GM12875 (cell line): Measurements from ENCODE around the gene MRPL32.

Source experiments
- H3K4me3 ChIP-seq: one replicate; pipeline ENCODE4 v1.5.1; 2011; ENCODE audit warnings: low read depth, low read length, control low read depth
- TF ChIP-seq, protein P1 (sequence below): IDR thresholded peaks from 2 replicates; pipeline ENCODE4 v1.5.1; 2011; ENCODE audit warnings: low read depth, mild to moderate bottlenecking, control low read depth, inconsistent platforms, low read length, moderate library complexity, borderline replicate concordance; ENCODE audit not compliant: insufficient read depth

The MRPL32 gene

DNA sequence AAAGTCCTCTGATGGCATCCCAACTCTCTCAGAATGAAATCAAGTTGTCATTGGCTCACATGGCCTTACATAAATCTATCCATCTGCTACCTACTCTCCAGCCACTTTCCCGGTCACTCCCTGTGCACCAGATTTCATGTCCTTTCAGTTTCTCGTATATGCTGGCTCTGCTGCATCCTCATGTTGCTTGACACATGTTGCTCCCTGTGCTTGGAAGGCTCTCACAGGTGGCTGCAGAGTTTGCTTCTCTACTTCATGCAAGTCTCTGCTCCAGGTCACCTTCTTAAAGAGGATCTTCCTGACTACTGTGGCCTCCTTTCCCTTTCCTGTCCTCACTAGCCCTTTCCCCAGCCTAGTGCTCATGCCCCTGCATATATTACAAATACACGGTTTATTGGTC is 48.3 kb downstream of the MRPL32 start:
- no peak overlapping the region for H3K4me3 ChIP-seq
- TF ChIP-seq, protein P1, sequence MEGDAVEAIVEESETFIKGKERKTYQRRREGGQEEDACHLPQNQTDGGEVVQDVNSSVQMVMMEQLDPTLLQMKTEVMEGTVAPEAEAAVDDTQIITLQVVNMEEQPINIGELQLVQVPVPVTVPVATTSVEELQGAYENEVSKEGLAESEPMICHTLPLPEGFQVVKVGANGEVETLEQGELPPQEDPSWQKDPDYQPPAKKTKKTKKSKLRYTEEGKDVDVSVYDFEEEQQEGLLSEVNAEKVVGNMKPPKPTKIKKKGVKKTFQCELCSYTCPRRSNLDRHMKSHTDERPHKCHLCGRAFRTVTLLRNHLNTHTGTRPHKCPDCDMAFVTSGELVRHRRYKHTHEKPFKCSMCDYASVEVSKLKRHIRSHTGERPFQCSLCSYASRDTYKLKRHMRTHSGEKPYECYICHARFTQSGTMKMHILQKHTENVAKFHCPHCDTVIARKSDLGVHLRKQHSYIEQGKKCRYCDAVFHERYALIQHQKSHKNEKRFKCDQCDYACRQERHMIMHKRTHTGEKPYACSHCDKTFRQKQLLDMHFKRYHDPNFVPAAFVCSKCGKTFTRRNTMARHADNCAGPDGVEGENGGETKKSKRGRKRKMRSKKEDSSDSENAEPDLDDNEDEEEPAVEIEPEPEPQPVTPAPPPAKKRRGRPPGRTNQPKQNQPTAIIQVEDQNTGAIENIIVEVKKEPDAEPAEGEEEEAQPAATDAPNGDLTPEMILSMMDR, result no peak

DNA sequence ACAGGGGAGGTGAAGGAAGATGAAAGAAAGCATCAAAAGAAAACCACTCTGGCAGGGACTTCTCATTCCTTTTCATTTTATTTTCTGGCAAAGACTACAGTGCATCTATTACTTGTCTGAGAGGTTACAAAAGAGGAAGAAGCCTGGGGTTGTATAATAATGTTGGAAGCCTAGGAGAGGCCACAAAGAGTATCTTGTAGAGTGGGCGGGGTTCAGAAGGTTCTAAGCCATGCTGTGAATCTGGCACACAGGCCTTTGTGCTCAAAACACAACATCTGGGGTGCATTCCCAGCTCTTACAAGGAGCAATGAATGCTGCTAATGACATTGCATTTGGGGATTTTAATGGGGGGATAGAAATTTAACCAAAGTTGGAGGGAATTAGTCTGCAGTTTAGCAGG is 49.4 kb downstream of the MRPL32 start:
- H3K4me3 ChIP-seq, result no peak overlapping the region
- TF ChIP-seq, protein P1, result no peak

DNA sequence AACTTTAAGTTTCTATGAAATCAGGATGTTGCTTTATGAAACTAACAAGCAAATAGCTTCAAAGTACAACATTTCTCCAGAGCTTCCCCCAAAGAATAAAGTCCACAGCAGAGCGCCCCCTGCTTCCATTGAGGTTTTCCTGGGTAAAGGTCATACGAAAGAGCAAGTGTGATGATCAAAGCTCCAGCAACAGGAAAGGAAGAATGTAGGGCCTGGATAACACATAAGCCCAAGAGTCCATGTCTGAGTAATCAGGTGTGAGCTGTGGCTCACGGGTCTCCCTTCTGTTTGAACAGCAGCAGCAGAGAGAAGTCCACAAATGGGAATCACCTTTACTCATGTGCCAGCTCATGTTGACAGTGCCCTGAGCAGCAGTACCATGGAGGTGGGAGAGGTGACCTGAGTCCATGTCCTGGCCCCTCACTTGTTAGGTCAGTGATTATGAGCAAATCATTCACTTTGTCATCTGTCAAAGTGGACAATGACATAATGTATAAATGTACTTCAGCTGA is 50.5 kb downstream of the MRPL32 start:
- TF ChIP-seq, protein P1, result no peak
- no peak overlapping the region for H3K4me3 ChIP-seq

DNA sequence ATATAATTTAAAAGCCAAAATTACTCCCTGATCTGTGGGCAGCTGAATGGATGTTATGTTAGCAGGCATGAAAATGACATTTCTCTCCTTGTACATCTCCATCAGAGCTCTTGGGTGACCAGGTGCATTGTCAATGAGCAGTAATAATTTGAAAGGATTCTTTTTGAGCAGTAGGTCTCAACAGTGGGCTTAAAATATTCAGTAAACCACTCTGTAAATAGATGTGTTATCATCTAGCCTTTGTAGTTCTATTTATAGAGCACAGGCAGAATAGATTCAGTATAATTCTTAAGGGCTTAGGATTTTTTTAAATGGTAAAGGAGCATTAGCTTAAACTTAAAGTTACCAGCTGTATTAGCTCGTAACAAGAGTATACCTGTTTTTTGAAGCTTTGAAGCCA is 52.0 kb downstream of the MRPL32 start:
- TF ChIP-seq, protein P1, result no peak
- H3K4me3 ChIP-seq, result no peak overlapping the region

DNA sequence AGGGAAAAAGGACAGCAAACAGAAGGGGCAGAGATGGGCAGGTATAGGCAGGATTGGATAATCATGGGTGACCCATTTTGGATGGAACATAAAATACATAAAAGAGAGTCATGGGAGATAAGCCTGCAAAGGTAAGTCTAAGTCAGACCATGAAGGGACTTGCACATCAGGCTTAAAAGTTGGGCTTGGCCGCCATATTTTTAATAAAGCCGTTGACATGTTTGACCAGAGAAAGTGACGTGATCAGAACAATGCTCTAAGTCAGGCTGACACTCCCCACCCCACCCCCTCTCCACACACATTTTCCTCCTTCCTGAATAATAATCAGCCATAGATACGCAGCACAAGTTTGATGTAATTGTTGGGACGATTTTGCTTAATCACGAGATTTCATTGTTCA is 54.0 kb downstream of the MRPL32 start:
- H3K4me3 ChIP-seq, result no peak overlapping the region
- TF ChIP-seq, protein P1, result no peak

DNA sequence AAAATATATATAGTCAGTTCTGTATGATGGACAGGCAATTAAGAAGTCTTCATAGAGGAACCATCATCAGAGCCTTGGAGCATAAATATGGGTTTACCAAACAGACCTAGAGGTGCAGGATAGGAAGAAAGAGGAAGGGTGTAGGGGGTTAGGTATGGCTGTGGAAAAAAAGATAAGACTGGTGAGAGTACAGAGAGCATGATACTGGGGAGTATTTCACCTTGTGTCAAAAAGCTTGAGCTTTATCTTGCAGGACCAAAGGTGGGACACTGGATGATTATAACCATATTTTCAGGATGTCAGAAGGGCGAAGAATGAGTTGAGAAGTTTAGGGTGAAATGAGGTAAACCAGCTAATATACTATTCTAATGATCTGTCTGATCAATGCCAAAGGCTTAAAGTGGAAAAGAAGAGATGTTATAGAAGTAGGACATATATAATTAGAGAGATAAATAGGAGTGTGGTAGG is 54.6 kb downstream of the MRPL32 start:
- TF ChIP-seq, protein P1, result no peak
- no peak overlapping the region for H3K4me3 ChIP-seq
